HG02610 (cell line): ENCODE data around the gene SIN3B.
"Not testable (repeated sequence)": the region's sequence is repeated elsewhere in the genome, so short reads cannot be mapped to it uniquely, and the experiment has no call there.

ENCODE experiments used
- ATAC-seq: cut with Tn5 transposase; IDR thresholded peaks from one replicate; pipeline ENCODE4 v1.9.1; 2021; ENCODE audit warnings: mild to moderate bottlenecking, moderate library complexity; ENCODE audit not compliant: unreplicated experiment

Gene SIN3B

GRCh38 chr19:16868423-16869130 lies 39.4 kb downstream of the SIN3B start:
- no peak for ATAC-seq

GRCh38 chr19:16869331-16869972 lies 40.3 kb downstream of the SIN3B start:
- ATAC-seq, result no peak

- no peak for ATAC-seq
These were observed 42.7 kb downstream of the SIN3B start for GRCh38 chr19:16871871-16872270.

- ATAC-seq, result no peak
These were observed 43.5 kb downstream of the SIN3B start for GRCh38 chr19:16872728-16873127.

GRCh38 chr19:16873594-16873993 lies 44.4 kb downstream of the SIN3B start:
- ATAC-seq, result no peak

- ATAC-seq, result no peak
These were observed 45.2 kb downstream of the SIN3B start for GRCh38 chr19:16874250-16874977.

GRCh38 chr19:16874978-16875299 lies 45.7 kb downstream of the SIN3B start:
- not testable (repeated sequence) for ATAC-seq

- ATAC-seq, result no peak
These were observed 46.7 kb downstream of the SIN3B start for GRCh38 chr19:16875584-16876555.

GRCh38 chr19:16876904-16877361 lies 47.7 kb downstream of the SIN3B start:
- ATAC-seq, result no peak

- no peak for ATAC-seq
These were observed 48.4 kb downstream of the SIN3B start for GRCh38 chr19:16877581-16877980.

GRCh38 chr19:16878181-16878965 lies 49.2 kb downstream of the SIN3B start:
- no peak for ATAC-seq

GRCh38 chr19:16880884-16881554 lies 51.8 kb downstream of the SIN3B start:
- ATAC-seq, result no peak

GRCh38 chr19:16882146-16882545 lies 52.9 kb downstream of the SIN3B start:
- no peak for ATAC-seq

GRCh38 chr19:16883522-16883921 lies 54.3 kb downstream of the SIN3B start:
- ATAC-seq, result no peak

GRCh38 chr19:16885166-16885565 lies 56.0 kb downstream of the SIN3B start:
- ATAC-seq, result no peak

- no peak for ATAC-seq
These were observed 57.2 kb downstream of the SIN3B start for GRCh38 chr19:16886305-16886880.

GRCh38 chr19:16887353-16888265 lies 58.4 kb downstream of the SIN3B start:
- ATAC-seq, result no peak
